ENCODE data around the gene CAPN3.

DNA sequence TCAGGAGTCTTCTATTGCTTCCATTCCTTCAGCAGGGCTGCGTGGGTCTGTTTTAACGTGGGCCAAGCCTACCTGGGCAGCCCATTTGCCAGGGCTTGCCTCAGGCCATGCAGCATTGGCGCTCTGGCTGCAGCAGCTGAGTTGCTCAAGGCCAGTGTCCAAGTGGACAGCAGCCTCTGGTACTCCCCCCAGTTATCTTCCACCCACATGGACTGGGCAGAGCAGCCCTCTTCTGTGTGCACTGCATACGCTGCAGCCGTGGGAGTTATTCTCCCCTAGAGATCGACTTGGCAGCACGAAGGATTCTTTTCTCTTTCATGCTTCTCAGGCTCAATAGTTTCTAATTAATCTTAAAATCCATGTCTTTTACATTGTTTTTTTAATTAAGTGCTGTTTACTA lies 6.9 kb upstream of the CAPN3 start:
- TF ChIP-seq, protein P1, sequence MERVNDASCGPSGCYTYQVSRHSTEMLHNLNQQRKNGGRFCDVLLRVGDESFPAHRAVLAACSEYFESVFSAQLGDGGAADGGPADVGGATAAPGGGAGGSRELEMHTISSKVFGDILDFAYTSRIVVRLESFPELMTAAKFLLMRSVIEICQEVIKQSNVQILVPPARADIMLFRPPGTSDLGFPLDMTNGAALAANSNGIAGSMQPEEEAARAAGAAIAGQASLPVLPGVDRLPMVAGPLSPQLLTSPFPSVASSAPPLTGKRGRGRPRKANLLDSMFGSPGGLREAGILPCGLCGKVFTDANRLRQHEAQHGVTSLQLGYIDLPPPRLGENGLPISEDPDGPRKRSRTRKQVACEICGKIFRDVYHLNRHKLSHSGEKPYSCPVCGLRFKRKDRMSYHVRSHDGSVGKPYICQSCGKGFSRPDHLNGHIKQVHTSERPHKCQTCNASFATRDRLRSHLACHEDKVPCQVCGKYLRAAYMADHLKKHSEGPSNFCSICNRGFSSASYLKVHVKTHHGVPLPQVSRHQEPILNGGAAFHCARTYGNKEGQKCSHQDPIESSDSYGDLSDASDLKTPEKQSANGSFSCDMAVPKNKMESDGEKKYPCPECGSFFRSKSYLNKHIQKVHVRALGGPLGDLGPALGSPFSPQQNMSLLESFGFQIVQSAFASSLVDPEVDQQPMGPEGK (CRISPR knock-in tag; IDR thresholded peaks at IDR 0.05; ENCODE audit: borderline replicate concordance): no peak
- TF ChIP-seq, protein P2, sequence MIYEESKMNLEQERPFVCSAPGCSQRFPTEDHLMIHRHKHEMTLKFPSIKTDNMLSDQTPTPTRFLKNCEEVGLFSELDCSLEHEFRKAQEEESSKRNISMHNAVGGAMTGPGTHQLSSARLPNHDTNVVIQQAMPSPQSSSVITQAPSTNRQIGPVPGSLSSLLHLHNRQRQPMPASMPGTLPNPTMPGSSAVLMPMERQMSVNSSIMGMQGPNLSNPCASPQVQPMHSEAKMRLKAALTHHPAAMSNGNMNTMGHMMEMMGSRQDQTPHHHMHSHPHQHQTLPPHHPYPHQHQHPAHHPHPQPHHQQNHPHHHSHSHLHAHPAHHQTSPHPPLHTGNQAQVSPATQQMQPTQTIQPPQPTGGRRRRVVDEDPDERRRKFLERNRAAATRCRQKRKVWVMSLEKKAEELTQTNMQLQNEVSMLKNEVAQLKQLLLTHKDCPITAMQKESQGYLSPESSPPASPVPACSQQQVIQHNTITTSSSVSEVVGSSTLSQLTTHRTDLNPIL (CRISPR knock-in tag; IDR thresholded peaks at IDR 0.05; ENCODE audit: low read depth): no peak
- TF ChIP-seq SNAI2 (CRISPR knock-in tag; IDR thresholded peaks at IDR 0.05): no peak
- no peak for TF ChIP-seq ZFP30 (CRISPR knock-in tag; IDR thresholded peaks at IDR 0.05)
- TF ChIP-seq ZNF565 (CRISPR knock-in tag; conservative IDR thresholded peaks at IDR 0.05; ENCODE audit: low read depth): no peak
- no peak for TF ChIP-seq ISL1 (CRISPR knock-in tag; IDR thresholded peaks at IDR 0.05)
- no peak for TF ChIP-seq BACH2 (CRISPR knock-in tag; IDR thresholded peaks at IDR 0.05; ENCODE audit: borderline replicate concordance)
- TF ChIP-seq ARNTL (CRISPR knock-in tag; IDR thresholded peaks at IDR 0.05; ENCODE audit: borderline replicate concordance, low read depth): no peak
- no peak for TF ChIP-seq RARB (CRISPR knock-in tag; IDR thresholded peaks at IDR 0.05)
- TF ChIP-seq, protein P3, sequence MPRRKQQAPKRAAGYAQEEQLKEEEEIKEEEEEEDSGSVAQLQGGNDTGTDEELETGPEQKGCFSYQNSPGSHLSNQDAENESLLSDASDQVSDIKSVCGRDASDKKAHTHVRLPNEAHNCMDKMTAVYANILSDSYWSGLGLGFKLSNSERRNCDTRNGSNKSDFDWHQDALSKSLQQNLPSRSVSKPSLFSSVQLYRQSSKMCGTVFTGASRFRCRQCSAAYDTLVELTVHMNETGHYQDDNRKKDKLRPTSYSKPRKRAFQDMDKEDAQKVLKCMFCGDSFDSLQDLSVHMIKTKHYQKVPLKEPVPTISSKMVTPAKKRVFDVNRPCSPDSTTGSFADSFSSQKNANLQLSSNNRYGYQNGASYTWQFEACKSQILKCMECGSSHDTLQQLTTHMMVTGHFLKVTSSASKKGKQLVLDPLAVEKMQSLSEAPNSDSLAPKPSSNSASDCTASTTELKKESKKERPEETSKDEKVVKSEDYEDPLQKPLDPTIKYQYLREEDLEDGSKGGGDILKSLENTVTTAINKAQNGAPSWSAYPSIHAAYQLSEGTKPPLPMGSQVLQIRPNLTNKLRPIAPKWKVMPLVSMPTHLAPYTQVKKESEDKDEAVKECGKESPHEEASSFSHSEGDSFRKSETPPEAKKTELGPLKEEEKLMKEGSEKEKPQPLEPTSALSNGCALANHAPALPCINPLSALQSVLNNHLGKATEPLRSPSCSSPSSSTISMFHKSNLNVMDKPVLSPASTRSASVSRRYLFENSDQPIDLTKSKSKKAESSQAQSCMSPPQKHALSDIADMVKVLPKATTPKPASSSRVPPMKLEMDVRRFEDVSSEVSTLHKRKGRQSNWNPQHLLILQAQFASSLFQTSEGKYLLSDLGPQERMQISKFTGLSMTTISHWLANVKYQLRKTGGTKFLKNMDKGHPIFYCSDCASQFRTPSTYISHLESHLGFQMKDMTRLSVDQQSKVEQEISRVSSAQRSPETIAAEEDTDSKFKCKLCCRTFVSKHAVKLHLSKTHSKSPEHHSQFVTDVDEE (CRISPR knock-in tag; IDR thresholded peaks at IDR 0.05): no peak
- no peak for TF ChIP-seq ZFP3 (CRISPR knock-in tag; IDR thresholded peaks at IDR 0.05)
- no peak for TF ChIP-seq ZNF8 (CRISPR knock-in tag; IDR thresholded peaks at IDR 0.05)
- no peak for TF ChIP-seq CSDC2 (CRISPR knock-in tag; IDR thresholded peaks at IDR 0.05)
- TF ChIP-seq OSR1 (CRISPR knock-in tag; IDR thresholded peaks at IDR 0.05): no peak
